Measurements from ENCODE around the gene EEPD1.

EEPD1 gene

DNA sequence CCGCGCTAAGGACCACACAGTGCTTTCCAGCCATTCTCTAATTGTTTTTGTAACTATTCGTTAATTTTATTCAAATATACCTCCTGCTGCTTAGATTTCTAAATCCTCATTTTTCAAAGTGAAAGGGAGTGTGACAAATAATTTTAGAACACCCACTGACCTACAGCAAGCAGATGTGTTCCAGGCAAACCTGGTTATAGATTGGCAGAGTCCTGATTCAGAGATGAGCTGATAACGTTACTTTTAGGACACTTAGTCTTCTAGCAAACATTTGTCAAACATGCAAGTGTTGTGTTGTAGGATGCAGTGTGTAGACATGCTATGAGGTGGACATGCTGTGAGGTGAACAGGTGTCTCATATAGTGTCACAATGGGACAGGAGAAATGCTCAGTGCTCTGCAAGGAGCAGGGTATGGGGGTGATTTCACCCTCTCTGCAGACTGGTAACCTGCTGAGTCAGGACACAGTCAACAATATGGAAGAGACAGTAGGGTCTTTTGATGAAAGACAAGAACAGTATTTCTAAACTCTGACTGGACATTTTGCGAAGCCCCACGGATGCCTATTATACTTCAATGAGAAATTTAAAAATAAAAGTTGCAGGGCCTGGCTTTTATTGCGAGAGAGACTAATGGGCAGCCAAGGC is 144.4 kb downstream of the EEPD1 start:
- DNase-seq (ENCODE audit: low read depth in 4 of 4, low spot score in 1 of 4): no peak

- DNase-seq (ENCODE audit: low read depth in 4 of 4, low spot score in 1 of 4): no peak
Measured at GRCh38 chr7:36298106-36298505, 145.1 kb downstream of the EEPD1 start.

DNA sequence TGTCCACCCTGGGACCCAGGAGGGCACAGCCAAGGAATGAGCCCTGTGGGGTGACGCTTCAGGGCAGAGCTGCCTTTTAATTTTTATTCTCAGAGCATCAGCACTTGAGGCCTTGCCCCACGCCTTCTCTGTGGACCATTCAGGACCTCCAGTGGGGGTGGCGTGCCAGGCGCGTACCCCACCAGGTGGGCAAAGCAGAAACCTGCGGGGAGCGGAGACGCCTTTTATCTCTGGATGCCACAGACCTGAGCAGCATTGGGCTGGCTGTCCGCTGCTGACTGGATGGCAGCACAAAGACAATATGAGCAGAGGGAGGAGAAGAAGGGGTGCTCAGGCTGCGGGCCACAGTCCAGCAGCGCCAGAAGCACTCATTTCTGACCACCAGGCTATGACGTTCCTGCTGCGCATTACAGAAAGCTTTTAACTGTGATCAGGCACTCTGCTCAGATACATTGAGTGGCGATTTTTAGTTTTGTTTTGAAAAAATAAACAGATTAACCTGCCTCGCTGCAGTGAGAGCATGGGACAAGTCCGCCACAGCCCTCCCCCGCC is 146.2 kb downstream of the EEPD1 start:
- no peak for DNase-seq (ENCODE audit: low read depth in 4 of 4, low spot score in 1 of 4)

DNA sequence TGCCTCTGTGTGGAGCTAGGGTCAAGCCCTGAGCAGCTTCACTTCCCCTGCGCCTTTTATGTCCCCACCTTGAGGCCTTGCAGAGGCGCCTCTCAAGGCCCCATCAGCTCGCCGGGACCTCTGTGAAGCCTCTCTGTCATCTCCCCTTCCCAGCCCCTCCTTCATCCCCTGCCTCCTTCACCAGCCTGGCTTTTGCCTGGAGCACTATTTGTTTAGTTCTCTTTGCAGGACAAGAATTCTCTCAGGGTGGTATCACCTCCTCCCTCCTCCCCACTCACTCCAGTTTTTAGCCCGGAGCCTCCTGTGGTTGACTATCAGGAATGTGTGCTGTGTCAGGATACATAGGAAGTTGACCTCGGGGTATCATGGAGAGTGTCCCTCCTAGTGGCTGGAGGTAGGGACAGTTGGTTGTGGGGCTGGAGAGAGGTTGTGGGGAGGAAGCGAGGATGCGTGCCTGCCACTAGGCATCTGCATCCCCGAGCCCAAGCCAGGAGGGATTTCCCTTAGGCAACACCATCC is 146.8 kb downstream of the EEPD1 start:
- DNase-seq (ENCODE audit: low read depth in 4 of 4, low spot score in 1 of 4): no peak

- DNase-seq (ENCODE audit: low read depth in 4 of 4, low spot score in 1 of 4): no peak
Measured at GRCh38 chr7:36300696-36301350, 147.8 kb downstream of the EEPD1 start.

DNA sequence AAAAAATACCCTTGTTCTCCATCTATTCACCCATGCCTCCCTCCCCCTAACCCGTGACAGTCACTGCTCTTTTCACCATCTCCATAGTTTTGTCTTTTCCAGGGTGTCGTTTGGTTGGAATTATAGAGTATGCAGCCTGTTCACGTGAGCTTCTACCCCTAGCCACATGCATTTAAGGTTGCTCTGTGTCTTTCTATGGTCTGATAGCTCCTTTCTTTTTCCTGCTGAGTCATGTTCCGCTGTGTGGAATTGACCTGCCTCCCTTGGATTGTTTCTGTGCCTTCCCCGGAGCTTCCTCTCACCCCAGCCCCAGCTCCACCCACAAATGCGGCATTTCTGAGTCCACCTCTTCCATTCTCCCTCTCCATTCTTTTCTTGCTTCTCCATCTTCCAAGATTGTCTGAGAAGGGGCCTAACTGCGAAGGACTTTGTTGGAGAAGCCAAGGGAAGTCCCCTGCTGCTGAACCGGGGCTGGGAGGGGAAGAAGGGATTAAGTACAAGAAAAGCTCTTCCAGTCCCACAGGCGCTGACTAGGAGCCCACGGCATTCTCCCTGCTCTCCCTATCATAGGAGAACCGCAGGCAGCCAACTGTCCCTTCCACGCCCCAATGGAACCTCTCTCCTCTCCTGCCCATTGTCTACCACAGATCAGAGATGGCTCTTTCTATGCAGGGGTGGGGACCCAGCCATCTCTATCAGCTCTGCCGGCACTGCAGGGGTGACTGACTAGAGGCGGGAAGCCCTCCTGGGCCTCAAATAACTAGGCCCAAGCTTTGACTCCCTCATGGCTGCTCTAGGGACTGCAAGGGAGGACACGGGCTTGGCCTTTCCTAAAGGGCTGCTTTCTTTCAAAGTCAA is 149.1 kb downstream of the EEPD1 start:
- no peak for DNase-seq (ENCODE audit: low read depth in 4 of 4, low spot score in 1 of 4)

DNA sequence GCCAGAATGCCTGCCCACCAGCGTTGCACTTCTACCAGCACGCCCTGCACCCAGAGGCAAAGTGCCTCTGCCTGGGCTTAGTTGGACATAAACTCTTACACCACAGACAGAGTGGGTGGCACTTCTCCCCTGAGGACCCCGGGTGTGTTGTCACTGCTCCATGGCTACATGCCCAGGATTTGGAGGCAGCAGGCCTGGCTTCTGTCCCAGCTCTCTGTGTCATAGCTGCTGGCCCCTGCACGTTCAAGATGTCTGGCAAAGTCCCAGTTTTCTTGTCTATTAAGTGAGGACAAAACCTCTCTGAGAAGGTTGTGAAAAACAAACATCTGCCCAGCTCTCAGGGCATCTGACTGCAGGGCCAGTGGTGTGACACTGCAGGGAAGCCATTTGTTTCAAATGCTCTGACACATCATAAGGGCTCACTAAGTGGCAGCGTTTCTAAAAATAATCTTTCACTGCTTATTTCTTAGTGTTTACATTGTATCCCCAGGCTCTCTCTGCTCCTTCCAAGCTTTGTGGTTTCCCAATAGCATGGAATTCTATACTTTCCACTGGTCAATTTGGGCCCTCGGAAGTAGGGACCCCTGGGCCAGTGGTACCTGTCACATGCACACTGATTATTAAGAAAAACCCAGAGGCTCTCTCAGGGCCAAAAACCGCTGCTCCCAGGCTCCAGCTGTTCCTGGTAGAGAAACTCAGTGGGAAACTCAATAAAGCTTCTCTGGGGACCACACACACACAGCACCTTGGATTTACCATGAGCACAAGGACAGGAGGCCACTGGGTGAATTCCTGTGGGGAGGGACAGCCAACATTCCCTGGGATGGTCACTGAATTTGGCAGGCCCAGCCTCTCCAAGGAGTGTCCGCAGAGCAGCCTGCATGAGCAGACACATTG is 150.4 kb downstream of the EEPD1 start:
- DNase-seq (ENCODE audit: low read depth in 4 of 4, low spot score in 1 of 4): no peak

GRCh38 chr7:36304099-36304425 is 151.0 kb downstream of the EEPD1 start:
- no peak for DNase-seq (ENCODE audit: low read depth in 4 of 4, low spot score in 1 of 4)

DNA sequence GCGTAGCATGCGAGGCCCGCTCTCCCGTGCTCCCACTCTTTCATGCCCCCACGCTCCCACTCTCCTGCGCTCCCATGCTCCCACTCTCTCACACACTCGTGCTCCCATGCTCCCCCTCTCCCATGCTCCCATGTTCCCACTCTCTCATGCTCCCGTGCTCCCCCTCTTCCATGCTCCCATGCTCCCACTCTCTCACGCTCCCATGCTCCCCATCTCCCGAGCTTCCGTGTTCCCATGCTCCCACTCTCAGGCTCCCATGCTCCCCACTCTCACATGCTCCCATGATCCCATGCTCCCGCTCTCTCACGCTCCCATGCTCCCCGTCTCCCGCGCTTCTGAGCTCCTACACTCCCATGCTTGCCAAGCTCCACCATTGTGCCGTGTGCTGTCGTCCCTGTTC is 152.2 kb downstream of the EEPD1 start:
- no peak for DNase-seq (ENCODE audit: low read depth in 4 of 4, low spot score in 1 of 4)

- DNase-seq (ENCODE audit: low read depth in 4 of 4, low spot score in 1 of 4): no peak
Measured at GRCh38 chr7:36305648-36306047, 152.6 kb downstream of the EEPD1 start.

DNA sequence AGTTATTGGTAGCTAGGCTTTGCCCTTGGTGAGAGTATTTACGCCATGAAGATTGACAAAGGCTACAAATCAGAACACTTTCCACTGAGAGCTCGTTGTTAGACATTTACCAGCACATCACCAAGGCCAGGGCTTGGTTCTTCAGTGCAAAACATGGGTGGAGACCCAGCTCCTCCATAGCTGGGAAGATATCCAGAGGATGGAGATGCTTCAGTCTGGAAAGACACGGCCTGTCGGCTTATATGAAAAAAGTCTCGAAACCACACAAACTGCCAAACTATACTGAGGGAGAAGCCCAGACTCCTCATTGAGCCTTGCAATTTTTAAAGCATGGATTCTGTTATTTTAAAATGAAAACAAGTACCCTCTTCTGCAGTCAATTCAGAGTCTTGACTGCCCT is 153.2 kb downstream of the EEPD1 start:
- no peak for DNase-seq (ENCODE audit: low read depth in 4 of 4, low spot score in 1 of 4)

- DNase-seq (ENCODE audit: low read depth in 4 of 4, low spot score in 1 of 4): no peak
Measured at GRCh38 chr7:36306722-36307121, 153.7 kb downstream of the EEPD1 start.

- no peak for DNase-seq (ENCODE audit: low read depth in 4 of 4, low spot score in 1 of 4)
Measured at GRCh38 chr7:36308031-36308430, 155.0 kb downstream of the EEPD1 start.

- no peak for DNase-seq (ENCODE audit: low read depth in 4 of 4, low spot score in 1 of 4)
Measured at GRCh38 chr7:36309301-36309700, 156.2 kb downstream of the EEPD1 start.

GRCh38 chr7:36309716-36310115 is 156.7 kb downstream of the EEPD1 start:
- DNase-seq (ENCODE audit: low read depth in 4 of 4, low spot score in 1 of 4): no peak

DNA sequence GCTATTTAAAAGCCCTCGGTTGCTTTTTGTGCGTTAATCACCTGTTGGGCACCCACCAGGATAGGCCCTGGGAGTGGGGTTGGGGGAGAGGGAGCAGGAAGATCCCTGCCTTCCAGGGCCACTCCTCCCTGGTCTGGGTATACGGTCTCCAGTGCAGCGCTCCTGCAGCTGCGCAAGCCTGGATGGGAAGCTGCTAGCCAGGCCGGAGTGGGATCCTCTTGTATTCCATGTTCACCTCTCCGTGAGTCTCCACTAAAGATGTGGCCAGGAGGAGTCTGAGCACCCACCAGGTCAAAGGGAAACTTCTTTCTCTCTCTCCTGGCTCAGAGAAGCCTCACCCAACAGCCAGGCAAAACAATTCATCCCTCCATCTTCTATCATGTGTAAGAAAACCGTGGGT is 157.8 kb downstream of the EEPD1 start:
- no peak for DNase-seq (ENCODE audit: low read depth in 4 of 4, low spot score in 1 of 4)

- no peak for DNase-seq (ENCODE audit: low read depth in 4 of 4, low spot score in 1 of 4)
Measured at GRCh38 chr7:36311539-36311938, 158.5 kb downstream of the EEPD1 start.

DNA sequence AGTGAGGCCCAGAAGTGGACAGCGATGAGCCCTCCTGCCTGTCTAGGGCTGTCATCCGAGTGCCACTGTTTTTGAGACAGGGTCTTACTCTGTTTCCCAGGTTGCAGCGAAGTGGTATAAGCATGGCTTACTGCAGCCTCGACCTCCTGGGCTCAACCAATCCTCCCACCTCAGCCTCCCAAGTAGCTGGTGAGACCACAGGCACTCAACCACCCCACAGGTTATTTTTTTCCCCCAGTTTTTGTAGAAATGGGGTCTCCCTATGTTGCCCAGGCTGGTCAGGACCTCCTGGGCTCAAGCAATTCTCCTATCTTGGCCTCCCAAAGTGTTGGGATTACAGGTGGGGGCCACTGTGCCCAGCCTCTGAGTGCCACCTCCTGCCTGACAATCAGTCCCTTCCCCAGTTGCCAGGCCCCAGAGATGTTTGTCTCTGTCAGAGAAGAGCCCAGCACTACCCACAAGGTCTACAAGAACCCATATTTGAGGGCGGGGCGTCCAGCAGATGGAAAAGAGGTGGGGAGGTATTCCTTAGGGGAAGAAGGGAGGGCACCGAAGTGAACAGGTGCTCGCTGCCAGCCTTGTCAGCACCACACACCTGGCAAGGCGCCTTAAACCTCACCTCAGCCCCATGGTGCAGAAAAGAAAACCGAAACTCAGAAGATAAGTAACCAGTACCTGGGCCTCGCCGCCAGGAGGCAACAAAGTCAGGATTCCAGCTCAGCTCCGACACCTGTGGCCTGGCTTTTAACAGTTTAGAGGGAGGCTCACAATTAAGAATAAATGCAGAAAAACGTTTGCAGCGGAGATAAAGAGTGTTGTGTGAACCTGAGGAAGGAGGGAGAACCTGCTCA is 159.2 kb downstream of the EEPD1 start:
- DNase-seq (ENCODE audit: low read depth in 4 of 4, low spot score in 1 of 4): no peak

DNA sequence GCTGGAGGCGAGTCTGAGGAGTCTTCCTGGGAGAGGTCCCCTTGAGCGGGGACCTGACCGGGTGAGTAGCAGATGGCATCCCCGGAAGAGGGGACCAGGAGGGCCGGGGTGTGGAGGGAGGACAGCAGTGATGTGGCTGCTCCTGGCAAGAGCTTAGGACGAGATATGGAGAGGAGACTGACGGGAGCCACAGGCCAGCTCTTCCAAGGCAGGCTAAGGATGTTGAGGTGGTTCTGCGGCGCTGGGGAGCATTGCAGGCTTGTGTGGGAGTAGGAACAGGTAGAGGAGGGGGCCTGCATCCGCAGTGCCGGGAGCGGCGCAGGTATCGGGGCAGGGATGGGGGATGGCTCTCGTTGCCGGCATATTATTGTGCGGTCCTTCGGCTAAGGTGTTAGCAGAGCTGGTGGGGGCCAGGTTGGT is 159.9 kb downstream of the EEPD1 start:
- DNase-seq (ENCODE audit: low read depth in 4 of 4, low spot score in 1 of 4): no peak

GRCh38 chr7:36313607-36314006 is 160.6 kb downstream of the EEPD1 start:
- no peak for DNase-seq (ENCODE audit: low read depth in 4 of 4, low spot score in 1 of 4)

Measured in stimulated activated CD4-positive, alpha-beta T cell treated with anti-CD3 and anti-CD28 coated beads, Interleukin-1b, Interleukin-23, amount 100 ng/mL, for 24 hours (primary cell).